Panc1 (cell line): ENCODE results near the gene HPRT1.
A peak's percentile ranks its signal among the peaks of the same experiment; 100 is the strongest.

Experiments used
- POLR2AphosphoS5 ChIP-seq: IDR thresholded peaks from 2 replicates; pipeline ENCODE4 v1.6.1; 2012; ENCODE audit warnings: mild to moderate bottlenecking, low read depth, low read length, moderate library complexity
- SIN3A ChIP-seq: IDR thresholded peaks from 2 replicates; pipeline ENCODE4 v1.6.1; 2012; ENCODE audit warnings: low read depth, mild to moderate bottlenecking, low read length, moderate library complexity, borderline replicate concordance; ENCODE audit not compliant: insufficient read depth
- TCF7L2 ChIP-seq: IDR thresholded peaks from 2 replicates; pipeline ENCODE4 v1.6.1; 2011; ENCODE audit warnings: mild to moderate bottlenecking, low read depth, low read length, inconsistent platforms
- TF ChIP-seq, protein P1 (sequence below): fragments of 450-650 bp; IDR thresholded peaks from 2 replicates; pipeline ENCODE4 v1.5.1; 2017; ENCODE audit warnings: mild to moderate bottlenecking
- TF ChIP-seq, protein P2 (sequence below), 2 experiments: IDR thresholded peaks; 2 replicates each; pipeline ENCODE4 v1.6.1; 2011 to 2012; ENCODE audit warnings: low read depth in 2 of 2, control low read depth in 1 of 2, low read length in 1 of 2, mild to moderate bottlenecking in 1 of 2, moderate library complexity in 1 of 2; ENCODE audit not compliant: insufficient read depth in 1 of 2

DNA sequence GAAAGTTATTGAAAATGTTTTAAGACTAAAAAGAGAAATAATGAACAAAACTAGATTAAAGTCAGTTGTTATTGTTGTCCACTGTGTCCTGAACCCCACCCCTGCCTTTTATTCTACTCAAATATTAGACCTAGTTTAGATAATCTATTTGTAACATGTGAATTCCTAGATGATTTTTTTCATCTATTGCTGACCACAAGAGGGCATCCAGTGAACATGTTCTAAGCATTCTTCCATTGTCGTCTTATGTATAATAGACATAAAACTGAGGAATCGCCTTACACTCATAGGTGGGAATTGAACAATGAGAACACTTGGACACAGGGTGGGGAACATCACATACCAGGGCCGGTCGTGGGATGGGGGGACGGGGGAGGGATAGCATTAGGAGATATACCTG is 36.4 kb upstream of the HPRT1 start:
- TF ChIP-seq, protein P1, sequence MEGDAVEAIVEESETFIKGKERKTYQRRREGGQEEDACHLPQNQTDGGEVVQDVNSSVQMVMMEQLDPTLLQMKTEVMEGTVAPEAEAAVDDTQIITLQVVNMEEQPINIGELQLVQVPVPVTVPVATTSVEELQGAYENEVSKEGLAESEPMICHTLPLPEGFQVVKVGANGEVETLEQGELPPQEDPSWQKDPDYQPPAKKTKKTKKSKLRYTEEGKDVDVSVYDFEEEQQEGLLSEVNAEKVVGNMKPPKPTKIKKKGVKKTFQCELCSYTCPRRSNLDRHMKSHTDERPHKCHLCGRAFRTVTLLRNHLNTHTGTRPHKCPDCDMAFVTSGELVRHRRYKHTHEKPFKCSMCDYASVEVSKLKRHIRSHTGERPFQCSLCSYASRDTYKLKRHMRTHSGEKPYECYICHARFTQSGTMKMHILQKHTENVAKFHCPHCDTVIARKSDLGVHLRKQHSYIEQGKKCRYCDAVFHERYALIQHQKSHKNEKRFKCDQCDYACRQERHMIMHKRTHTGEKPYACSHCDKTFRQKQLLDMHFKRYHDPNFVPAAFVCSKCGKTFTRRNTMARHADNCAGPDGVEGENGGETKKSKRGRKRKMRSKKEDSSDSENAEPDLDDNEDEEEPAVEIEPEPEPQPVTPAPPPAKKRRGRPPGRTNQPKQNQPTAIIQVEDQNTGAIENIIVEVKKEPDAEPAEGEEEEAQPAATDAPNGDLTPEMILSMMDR: peak; percentile 64
- TF ChIP-seq POLR2AphosphoS5: no peak
- TF ChIP-seq SIN3A: no peak
- TF ChIP-seq, protein P2, sequence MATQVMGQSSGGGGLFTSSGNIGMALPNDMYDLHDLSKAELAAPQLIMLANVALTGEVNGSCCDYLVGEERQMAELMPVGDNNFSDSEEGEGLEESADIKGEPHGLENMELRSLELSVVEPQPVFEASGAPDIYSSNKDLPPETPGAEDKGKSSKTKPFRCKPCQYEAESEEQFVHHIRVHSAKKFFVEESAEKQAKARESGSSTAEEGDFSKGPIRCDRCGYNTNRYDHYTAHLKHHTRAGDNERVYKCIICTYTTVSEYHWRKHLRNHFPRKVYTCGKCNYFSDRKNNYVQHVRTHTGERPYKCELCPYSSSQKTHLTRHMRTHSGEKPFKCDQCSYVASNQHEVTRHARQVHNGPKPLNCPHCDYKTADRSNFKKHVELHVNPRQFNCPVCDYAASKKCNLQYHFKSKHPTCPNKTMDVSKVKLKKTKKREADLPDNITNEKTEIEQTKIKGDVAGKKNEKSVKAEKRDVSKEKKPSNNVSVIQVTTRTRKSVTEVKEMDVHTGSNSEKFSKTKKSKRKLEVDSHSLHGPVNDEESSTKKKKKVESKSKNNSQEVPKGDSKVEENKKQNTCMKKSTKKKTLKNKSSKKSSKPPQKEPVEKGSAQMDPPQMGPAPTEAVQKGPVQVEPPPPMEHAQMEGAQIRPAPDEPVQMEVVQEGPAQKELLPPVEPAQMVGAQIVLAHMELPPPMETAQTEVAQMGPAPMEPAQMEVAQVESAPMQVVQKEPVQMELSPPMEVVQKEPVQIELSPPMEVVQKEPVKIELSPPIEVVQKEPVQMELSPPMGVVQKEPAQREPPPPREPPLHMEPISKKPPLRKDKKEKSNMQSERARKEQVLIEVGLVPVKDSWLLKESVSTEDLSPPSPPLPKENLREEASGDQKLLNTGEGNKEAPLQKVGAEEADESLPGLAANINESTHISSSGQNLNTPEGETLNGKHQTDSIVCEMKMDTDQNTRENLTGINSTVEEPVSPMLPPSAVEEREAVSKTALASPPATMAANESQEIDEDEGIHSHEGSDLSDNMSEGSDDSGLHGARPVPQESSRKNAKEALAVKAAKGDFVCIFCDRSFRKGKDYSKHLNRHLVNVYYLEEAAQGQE (IDR thresholded peaks at IDR 0.05; ENCODE audit: insufficient read depth in 1 of 2, low read depth in 2 of 2, low read length in 1 of 2): no peak
- no peak for TF ChIP-seq TCF7L2
